A549 (cell line): Measurements from ENCODE around the gene AAGAB. TPM values are rescaled to one million over a fixed set of nuclear protein-coding genes. Genes with fewer than 3 reads are reported as not detected.
"Not testable (repeated sequence)": the region's sequence is repeated elsewhere in the genome, so short reads cannot be mapped to it uniquely, and the experiment has no call there.

Experiments
- ATAC-seq, 2 experiments: fragments of 200-7000 bp in 1 of 2; fragments of >200 bp in 1 of 2; cut with Nextera tagmentation in 1 of 2; cut with Tn5 transposase in 1 of 2; 3 replicates each; pipeline versions ENCODE4 v1.8.0 to v1.9.1; 2018 to 2020; ENCODE audit warnings: mild to moderate bottlenecking in 1 of 2, moderate library complexity in 1 of 2
- CTCF ChIA-PET: fragments of 300-600 bp; sonication (Branson Sonifier 250); formaldehyde crosslinking; extraction: SDS; loops from one replicate; lab custom pipeline; 2021; ENCODE audit warnings: antibody characterized with exemption, inconsistent platforms; lab: Yijun Ruan, JAX
- POLR2A ChIA-PET: fragments of 350-600 bp; formaldehyde crosslinking; extraction: SDS; loops from one replicate; lab custom pipeline; 2021; ENCODE audit warnings: antibody characterized with exemption, inconsistent platforms; lab: Yijun Ruan, JAX
- DNase-seq, 2 experiments: peaks; one replicate each; pipeline versions ENCODE4 v3.0.0 to v3.0.0-alpha.2; 2011 to 2016; ENCODE audit warnings: low read depth in 1 of 2, low spot score in 1 of 2
- FAIRE-seq: peaks from 2 replicates; lab custom pipeline; 2011; peaks lifted over from hg19 to GRCh38; lab: Jason Lieb, UNC
- H3K27ac ChIP-seq, 2 experiments: fragments of >200 bp; sonication (Bioruptor Twin); formaldehyde crosslinking; 3 replicates each; pipeline ENCODE4 v1.5.1; 2016 to 2017
- H3K4me1 ChIP-seq: fragments of >200 bp; sonication (Bioruptor Twin); formaldehyde crosslinking; 3 replicates; pipeline ENCODE4 v1.6.1; 2016
- H3K4me2 ChIP-seq: fragments of >200 bp; sonication (Bioruptor Twin); formaldehyde crosslinking; 3 replicates; pipeline ENCODE4 v1.6.1; 2016
- H3K4me3 ChIP-seq: fragments of >200 bp; sonication (Bioruptor Twin); formaldehyde crosslinking; 3 replicates; pipeline ENCODE4 v1.5.1; 2016
- H3K9me3 ChIP-seq: fragments of >200 bp; sonication (Bioruptor Twin); formaldehyde crosslinking; 3 replicates; pipeline ENCODE4 v1.6.1; 2016
- BCL3 ChIP-seq: fragments of >200 bp; sonication (Bioruptor Twin); formaldehyde crosslinking; IDR thresholded peaks from 3 replicates; pipeline ENCODE4 v1.6.1; 2016
- CBX2 ChIP-seq: fragments of 200-600 bp; sonication (generic); IDR thresholded peaks from 2 replicates; pipeline ENCODE4 v1.6.1; 2016; ENCODE audit warnings: low read depth, mild to moderate bottlenecking, borderline replicate concordance
- CEBPB ChIP-seq, 2 experiments: fragments of >200 bp in 1 of 2; sonication (Bioruptor Twin) in 1 of 2; formaldehyde crosslinking in 1 of 2; IDR thresholded peaks; 2 replicates each; pipeline ENCODE4 v1.6.1; 2012 to 2016
- CHD4 ChIP-seq: fragments of 200-600 bp; sonication (generic); IDR thresholded peaks from 2 replicates; pipeline ENCODE4 v1.6.1; 2016; ENCODE audit warnings: antibody characterized with exemption, mild to moderate bottlenecking, borderline replicate concordance
- CTCF ChIP-seq: fragments of >200 bp; sonication (Bioruptor Twin); formaldehyde crosslinking; IDR thresholded peaks from 3 replicates; pipeline ENCODE4 v1.5.1; 2016
- ESRRA ChIP-seq: fragments of 150-350 bp; IDR thresholded peaks from 2 replicates; pipeline ENCODE4 v1.6.1; 2014; ENCODE audit warnings: mild to moderate bottlenecking, low read length, borderline replicate concordance
- FOSB ChIP-seq: fragments of 250-450 bp; sonication (Bioruptor Pico); IDR thresholded peaks from 2 replicates; pipeline ENCODE4 v1.5.0; 2020; ENCODE audit warnings: mild to moderate bottlenecking, moderate library complexity
- HMGXB4 ChIP-seq: fragments of 250-450 bp; sonication (Bioruptor Pico); IDR thresholded peaks from 2 replicates; pipeline ENCODE4 v1.5.0; 2021; ENCODE audit warnings: mild to moderate bottlenecking, moderate library complexity, borderline replicate concordance
- JUN ChIP-seq, 2 experiments: fragments of >200 bp; sonication (Bioruptor Twin); formaldehyde crosslinking; IDR thresholded peaks; 2 replicates in 1 of 2; 3 replicates in 1 of 2; pipeline ENCODE4 v1.6.1; 2016 to 2017
- MAX ChIP-seq: IDR thresholded peaks from 2 replicates; pipeline ENCODE4 v1.6.1; 2012
- NFE2L2 ChIP-seq: fragments of 150-350 bp; conservative IDR thresholded peaks from 2 replicates; pipeline ENCODE4 v1.6.1; 2014; ENCODE audit warnings: low read length
- NR3C1 ChIP-seq: fragments of >200 bp; sonication (Bioruptor Twin); formaldehyde crosslinking; IDR thresholded peaks from 3 replicates; pipeline ENCODE4 v1.6.1; 2017
- POLR2AphosphoS2 ChIP-seq: conservative IDR thresholded peaks from 2 replicates; pipeline ENCODE4 v1.6.1; 2012; ENCODE audit warnings: low read length, improper control_type of control experiment, inconsistent platforms
- RAD21 ChIP-seq, 2 experiments: fragments of >200 bp in 1 of 2; sonication (Bioruptor Twin) in 1 of 2; formaldehyde crosslinking in 1 of 2; IDR thresholded peaks in 1 of 2; conservative IDR thresholded peaks in 1 of 2; 2 replicates in 1 of 2; 3 replicates in 1 of 2; pipeline ENCODE4 v1.6.1; 2012 to 2018; ENCODE audit warnings: inconsistent platforms in 1 of 2
- RCOR1 ChIP-seq: fragments of 150-350 bp; IDR thresholded peaks from 2 replicates; pipeline ENCODE4 v1.6.1; 2014; ENCODE audit warnings: antibody characterized with exemption, low read length, low read depth
- RFX5 ChIP-seq: fragments of 450-650 bp; IDR thresholded peaks from 2 replicates; pipeline ENCODE4 v1.7.1; 2014; ENCODE audit warnings: antibody characterized with exemption, mild to moderate bottlenecking, moderate library complexity
- RNF2 ChIP-seq: fragments of 200-600 bp; sonication (generic); IDR thresholded peaks from 2 replicates; pipeline ENCODE4 v1.6.1; 2016; ENCODE audit warnings: low read depth, mild to moderate bottlenecking, antibody characterized with exemption, moderate library complexity, borderline replicate concordance
- SMC3 ChIP-seq: fragments of >200 bp; sonication (Bioruptor Twin); formaldehyde crosslinking; IDR thresholded peaks from 3 replicates; pipeline ENCODE4 v1.6.1; 2018; ENCODE audit warnings: inconsistent platforms
- SREBF2 ChIP-seq: fragments of 450-650 bp; IDR thresholded peaks from 2 replicates; pipeline ENCODE4 v1.6.1; 2014; ENCODE audit warnings: mild to moderate bottlenecking, moderate library complexity
- USF2 ChIP-seq: fragments of 450-650 bp; IDR thresholded peaks from 2 replicates; pipeline ENCODE4 v1.6.1; 2014; ENCODE audit warnings: antibody characterized with exemption
- ZC3H11A ChIP-seq: fragments of 450-650 bp; IDR thresholded peaks from 2 replicates; pipeline ENCODE4 v1.6.1; 2014; ENCODE audit warnings: antibody characterized with exemption, mild to moderate bottlenecking
- WGBS: methylation state at CpG from one replicate; pipeline ENCODE4 v1.1.6; 2017; ENCODE audit errors: missing lambda C conversion rate; 5-methylcytosine and 5-hydroxymethylcytosine counted together
- polyA plus RNA-seq, 4 experiments: library from polyadenylated mRNA; depleted of rRNA in 3 of 4; stranded (reverse); fragments of >200 nt; fragmentation: RNase III in 1 of 4; extraction: RNeasy Plus Mini Kit Qiagen cat#74134 plus additional on column Dnase treatment in 1 of 4; gene quantifications; 2 replicates in 3 of 4; 3 replicates in 1 of 4; pipeline ENCODE4 v1.2.3, GENCODE V29; 2011 to 2017

Gene AAGAB
- polyA plus RNA-seq, 2 of the 4 experiments (the other 2 are of a cell fraction) = 68.9 to 107 TPM

- Histone ChIP-seq H3K9me3 (no peaks in the 10 kb centered on the region), H3K4me3 (no peak overlapping the region), H3K27ac (no peak overlapping the region), H3K4me2 (no peak overlapping the region), H3K4me1 (peaks cover 6% of the 10 kb centered on the region; the same call in 1 of the 3 replicates)
- POLR2A ChIA-PET = no interaction called here
- TF ChIP-seq NFE2L2 = no peak
- TF ChIP-seq NR3C1 = no peak
- no peak for TF ChIP-seq CTCF
- no peak for TF ChIP-seq CEBPB (IDR thresholded peaks at IDR 0.05)
- TF ChIP-seq BCL3 = no peak
- no peak for TF ChIP-seq ZC3H11A
- no peak for TF ChIP-seq SMC3
- no peak for TF ChIP-seq MAX
- no peak for TF ChIP-seq JUN (IDR thresholded peaks at IDR 0.05)
- no peak for TF ChIP-seq RNF2
- DNase-seq (no peak), FAIRE-seq (no peak), ATAC-seq (no peak)
- CTCF ChIA-PET = interaction anchor here (0.5 to 1.6 kb wide), 5 partner anchors 14 to 174 kb away, joined by 3 to 4 read pairs (median 3); no protein-coding TSS in a partner anchor
Measured at GRCh38 chr15:67259379-67259778, 4.9 kb upstream of the AAGAB start.

- ATAC-seq, H3K4me1 ChIP-seq, H3K4me2 ChIP-seq, H3K27ac ChIP-seq, DNase-seq, H3K9me3 ChIP-seq, POLR2A ChIA-PET, FAIRE-seq, H3K4me3 ChIP-seq: not testable (repeated sequence)
- CTCF ChIA-PET = interaction anchor here (0.7 to 2.3 kb wide), 6 partner anchors 15 to 312 kb away, joined by 3 to 8 read pairs (median 4); no protein-coding TSS in a partner anchor
- 95% methylated on average over 3 of the region's 3 CpGs for WGBS
Measured at GRCh38 chr15:67258412-67258811, 4.0 kb upstream of the AAGAB start.

- no peak overlapping the region for H3K27ac ChIP-seq
- POLR2A ChIA-PET = interaction anchor here (0.8 kb wide), 1 partner anchor 1022 kb away, joined by 4 read pairs; the partner anchor contains the start of gene FEM1B
- CTCF ChIA-PET = interaction anchor here (0.8 to 1.6 kb wide), 5 partner anchors 16 to 581 kb away, joined by 3 to 5 read pairs (median 4); no protein-coding TSS in a partner anchor
- no peak for ATAC-seq
- no peak overlapping the region for H3K4me3 ChIP-seq
- H3K9me3 ChIP-seq = no peaks in the 10 kb centered on the region
- H3K4me1 ChIP-seq = peaks cover 19% of the 10 kb centered on the region
- DNase-seq = no peak
- WGBS = 91% methylated on average over 3 of the region's 3 CpGs
- no peak for TF ChIP-seq SMC3
- no peak for TF ChIP-seq RFX5
- TF ChIP-seq FOSB (CRISPR knock-in tag) = no peak
- TF ChIP-seq CHD4 = no peak
- no peak for TF ChIP-seq RCOR1
- no peak for TF ChIP-seq HMGXB4 (CRISPR knock-in tag)
- TF ChIP-seq POLR2AphosphoS2 = no peak
- no peak for TF ChIP-seq ESRRA
- no peak for TF ChIP-seq RAD21 (conservative IDR thresholded peaks at IDR 0.05 in 1 of 2, IDR thresholded peaks at IDR 0.05 in 1 of 2)
- TF ChIP-seq SREBF2 = no peak
- TF ChIP-seq CBX2 = no peak
- TF ChIP-seq USF2 = no peak
- no peak overlapping the region; the same call in 2 of the 3 replicates for H3K4me2 ChIP-seq
- FAIRE-seq = no peak
Measured at GRCh38 chr15:67256051-67256450, 1.6 kb upstream of the AAGAB start.
